Mesenchymal stem cell (in vitro differentiated cells and primary cell): Measurements from ENCODE around the gene TMEM200A.
A peak's percentile ranks its signal among the peaks of the same experiment; 100 is the strongest.

ENCODE experiments used
- DNase-seq: peaks from one replicate; pipeline ENCODE4 v3.0.0-alpha.2; 2013
- H2AFZ ChIP-seq: one replicate; pipeline ENCODE4 v1.6.1; 2013; ENCODE audit warnings: low read depth, mild to moderate bottlenecking, control low read depth, inconsistent platforms, low read length, moderate library complexity
- H2AK5ac ChIP-seq: 2 replicates; pipeline ENCODE4 v1.6.1; 2013; ENCODE audit warnings: low read length, moderate library complexity, mild to moderate bottlenecking, inconsistent platforms; ENCODE audit not compliant: severe bottlenecking
- H2BK120ac ChIP-seq: one replicate; pipeline ENCODE4 v1.6.1; 2013; ENCODE audit warnings: low read depth, mild to moderate bottlenecking, inconsistent platforms, low read length, moderate library complexity
- H2BK12ac ChIP-seq, 2 experiments: one replicate each; pipeline ENCODE4 v1.6.1; 2013; ENCODE audit warnings: inconsistent platforms in 2 of 2, low read length in 2 of 2, mild to moderate bottlenecking in 2 of 2, moderate library complexity in 2 of 2, control low read depth in 1 of 2
- H2BK15ac ChIP-seq: one replicate; pipeline ENCODE4 v1.6.1; 2013; ENCODE audit warnings: mild to moderate bottlenecking, low read depth, inconsistent platforms; ENCODE audit not compliant: poor library complexity, severe bottlenecking
- H2BK5ac ChIP-seq: 2 replicates; pipeline ENCODE4 v1.6.1; 2013; ENCODE audit warnings: low read depth, mild to moderate bottlenecking, low read length, control low read depth, inconsistent platforms; ENCODE audit not compliant: poor library complexity, severe bottlenecking
- H3K14ac ChIP-seq, 2 experiments: one replicate each; pipeline ENCODE4 v1.6.1; 2013; ENCODE audit warnings: inconsistent platforms in 2 of 2, low read length in 2 of 2, control low read depth in 1 of 2, mild to moderate bottlenecking in 1 of 2, moderate library complexity in 1 of 2
- H3K18ac ChIP-seq, 2 experiments: one replicate each; pipeline ENCODE4 v1.6.1; 2013; ENCODE audit warnings: inconsistent platforms in 2 of 2, low read length in 2 of 2, control low read depth in 1 of 2, low read depth in 1 of 2, mild to moderate bottlenecking in 1 of 2
- H3K23ac ChIP-seq, 2 experiments: one replicate each; pipeline ENCODE4 v1.6.1; 2013; ENCODE audit warnings: inconsistent platforms in 2 of 2, low read length in 2 of 2, mild to moderate bottlenecking in 2 of 2, moderate library complexity in 2 of 2, control low read depth in 1 of 2
- H3K27ac ChIP-seq: 2 replicates; pipeline ENCODE4 v1.5.1; 2013; ENCODE audit warnings: mild to moderate bottlenecking, moderate library complexity, low read length, control low read depth, inconsistent platforms; ENCODE audit not compliant: poor library complexity, severe bottlenecking
- H3K27me3 ChIP-seq, 2 experiments: 2 replicates each; pipeline versions ENCODE4 v1.6.1 to v1.7.0; 2013; ENCODE audit warnings: low read length in 2 of 2, mild to moderate bottlenecking in 2 of 2, moderate library complexity in 2 of 2, control low read depth in 1 of 2, inconsistent platforms in 1 of 2; ENCODE audit not compliant: control insufficient read depth in 1 of 2, insufficient read depth in 1 of 2
- H3K36me3 ChIP-seq, 2 experiments: 2 replicates each; pipeline versions ENCODE4 v1.6.1 to v1.7.0; 2013; ENCODE audit warnings: low read length in 2 of 2, control low read depth in 1 of 2, inconsistent platforms in 1 of 2, low read depth in 1 of 2, mild to moderate bottlenecking in 1 of 2; ENCODE audit not compliant: insufficient read depth in 2 of 2, control insufficient read depth in 1 of 2
- H3K4ac ChIP-seq, 2 experiments: one replicate each; pipeline ENCODE4 v1.6.1; 2013; ENCODE audit warnings: inconsistent platforms in 2 of 2, low read length in 2 of 2, mild to moderate bottlenecking in 2 of 2, moderate library complexity in 2 of 2, control low read depth in 1 of 2, low read depth in 1 of 2
- H3K4me1 ChIP-seq: 2 replicates; pipeline ENCODE4 v1.6.1; 2013; ENCODE audit warnings: low read depth, low read length, control low read depth; ENCODE audit not compliant: control insufficient read depth, insufficient read depth
- H3K4me2 ChIP-seq: 2 replicates; pipeline ENCODE4 v1.6.1; 2013; ENCODE audit warnings: low read length, mild to moderate bottlenecking, inconsistent platforms; ENCODE audit not compliant: poor library complexity, severe bottlenecking
- H3K4me3 ChIP-seq, 2 experiments: 2 replicates each; pipeline versions ENCODE4 v1.5.1 to v1.7.0; 2013; ENCODE audit warnings: low read length in 2 of 2, mild to moderate bottlenecking in 2 of 2, control low read depth in 1 of 2, low read depth in 1 of 2; ENCODE audit not compliant: insufficient read depth in 1 of 2
- H3K79me1 ChIP-seq: replicated peaks from 2 replicates; pipeline ENCODE4 v1.6.1; 2013; ENCODE audit warnings: mild to moderate bottlenecking, control low read depth, low read length, inconsistent platforms; ENCODE audit not compliant: poor library complexity, severe bottlenecking
- H3K9ac ChIP-seq: 2 replicates; pipeline ENCODE4 v1.7.0; 2013; ENCODE audit warnings: mild to moderate bottlenecking, low read length, moderate library complexity
- H3K9me3 ChIP-seq: 2 replicates; pipeline ENCODE4 v1.7.0; 2013; ENCODE audit warnings: mild to moderate bottlenecking, low read length; ENCODE audit not compliant: control insufficient read depth
- H4K8ac ChIP-seq: one replicate; pipeline ENCODE4 v1.6.1; 2013; ENCODE audit warnings: inconsistent platforms, mild to moderate bottlenecking, low read length, moderate library complexity
- H4K91ac ChIP-seq: one replicate; pipeline ENCODE4 v1.6.1; 2013; ENCODE audit warnings: mild to moderate bottlenecking, low read length, inconsistent platforms
- whole genome bisulfite sequencing: methylation state at CpG from one replicate; pipeline ENCODE4 v1.1.7; 2013; ENCODE audit warnings: mixed read lengths; 5-methylcytosine and 5-hydroxymethylcytosine counted together

The TMEM200A gene

GRCh38 chr6:130452336-130452735 lies 86.5 kb downstream of the TMEM200A start:
- Histone ChIP-seq H3K79me1 (no peaks in the 10 kb centered on the region), H2AK5ac (no peak overlapping the region), H3K18ac (no peak overlapping the region), H3K27me3 (no peaks in the 10 kb centered on the region), H4K8ac (no peak overlapping the region), H3K9me3 (no peaks in the 10 kb centered on the region), H4K91ac (no peak overlapping the region), H3K36me3 (no peaks in the 10 kb centered on the region), H2BK15ac (no peak overlapping the region), H3K4me3 (no peak overlapping the region), H2BK5ac (no peak overlapping the region), H2BK12ac (no peak overlapping the region), H3K23ac (no peak overlapping the region), H3K27ac (no peak overlapping the region), H3K4ac (no peak overlapping the region), H3K14ac (no peak overlapping the region), H3K9ac (no peak overlapping the region), H3K4me1 (no peaks in the 10 kb centered on the region), H2BK120ac (no peak overlapping the region), H2AFZ (no peak overlapping the region), H3K4me2 (no peak overlapping the region)
- WGBS = no CpG with 5 or more reads among the region's 1 CpG
- DNase-seq = no peak

- Histone ChIP-seq H3K4me2 (no peak overlapping the region), H4K91ac (no peak overlapping the region), H2AK5ac (no peak overlapping the region), H2BK12ac (no peak overlapping the region), H3K27me3 (no peaks in the 10 kb centered on the region), H3K4me1 (no peaks in the 10 kb centered on the region), H4K8ac (no peak overlapping the region), H2BK5ac (no peak overlapping the region), H3K4ac (no peak overlapping the region), H3K27ac (no peak overlapping the region), H2BK15ac (no peak overlapping the region), H3K18ac (no peak overlapping the region), H3K9me3 (no peaks in the 10 kb centered on the region), H2AFZ (no peak overlapping the region), H3K4me3 (no peak overlapping the region), H2BK120ac (no peak overlapping the region), H3K14ac (no peak overlapping the region), H3K23ac (no peak overlapping the region), H3K79me1 (no peaks in the 10 kb centered on the region), H3K36me3 (no peaks in the 10 kb centered on the region), H3K9ac (no peak overlapping the region)
- peak; percentile 40 for DNase-seq
- 85% methylated on average over 4 of the region's 5 CpGs for WGBS
Observed at GRCh38 chr6:130453230-130453629, 87.4 kb downstream of the TMEM200A start.

GRCh38 chr6:130457605-130458004 lies 91.8 kb downstream of the TMEM200A start:
- WGBS = 95% methylated on average over 2 of the region's 4 CpGs
- Histone ChIP-seq H2BK15ac (no peak overlapping the region), H2BK120ac (no peak overlapping the region), H3K79me1 (no peaks in the 10 kb centered on the region), H4K91ac (no peak overlapping the region), H2BK12ac (no peak overlapping the region), H3K27me3 (no peaks in the 10 kb centered on the region), H3K9ac (no peak overlapping the region), H3K36me3 (no peaks in the 10 kb centered on the region), H4K8ac (no peak overlapping the region), H2AK5ac (no peak overlapping the region), H3K23ac (no peak overlapping the region), H3K4me3 (no peak overlapping the region), H3K18ac (no peak overlapping the region), H3K9me3 (no peaks in the 10 kb centered on the region), H3K4me1 (no peaks in the 10 kb centered on the region), H2BK5ac (no peak overlapping the region), H2AFZ (no peak overlapping the region), H3K27ac (no peak overlapping the region), H3K14ac (no peak overlapping the region), H3K4me2 (no peak overlapping the region), H3K4ac (no peak overlapping the region)
- no peak for DNase-seq

GRCh38 chr6:130459316-130459715 lies 93.5 kb downstream of the TMEM200A start:
- Histone ChIP-seq H2BK15ac (no peak overlapping the region), H3K18ac (no peak overlapping the region), H2AFZ (no peak overlapping the region), H3K9ac (no peak overlapping the region), H3K27ac (no peak overlapping the region), H3K27me3 (no peaks in the 10 kb centered on the region), H4K91ac (no peak overlapping the region), H3K14ac (no peak overlapping the region), H2BK5ac (no peak overlapping the region), H3K4me3 (no peak overlapping the region), H3K4me2 (no peak overlapping the region), H2AK5ac (no peak overlapping the region), H2BK120ac (no peak overlapping the region), H3K9me3 (no peaks in the 10 kb centered on the region), H3K4me1 (no peaks in the 10 kb centered on the region), H3K23ac (no peak overlapping the region), H3K36me3 (no peaks in the 10 kb centered on the region), H3K4ac (no peak overlapping the region), H3K79me1 (no peaks in the 10 kb centered on the region), H2BK12ac (no peak overlapping the region), H4K8ac (no peak overlapping the region)
- no peak for DNase-seq
- WGBS = 90% methylated on average over 5 of the region's 5 CpGs
